Heart right ventricle (tissue), 16 donors: ENCODE data around the gene TFEB. TPM values are rescaled to one million over a fixed set of nuclear protein-coding genes. Genes with fewer than 3 reads are reported as not detected.

ENCODE experiments used
- ATAC-seq, 8 donors: fragments of 200-7000 bp; cut with Tn5 transposase; one replicate each; pipeline ENCODE4 v1.9.1; 2020; ENCODE audit warnings: mild to moderate bottlenecking in 8 of 8, moderate library complexity in 8 of 8, moderate number of reproducible peaks in 1 of 8
- DNase-seq, 2 donors: peaks; one replicate each; pipeline ENCODE4 v3.0.0-alpha.2; 2020
- H3K27ac ChIP-seq, 10 donors: fragments of 200-600 bp; sonication (generic) in 2 of 10; one replicate each; pipeline versions ENCODE4 v1.5.0 to v1.8.0; 2020 to 2022; ENCODE audit warnings: mild to moderate bottlenecking in 3 of 10
- H3K27me3 ChIP-seq, 7 donors: fragments of 200-600 bp; one replicate each; pipeline ENCODE4 v1.8.0; 2021 to 2022; ENCODE audit warnings: mild to moderate bottlenecking in 2 of 7
- H3K36me3 ChIP-seq, 9 donors: fragments of 200-600 bp; sonication (generic) in 1 of 9; one replicate each; pipeline versions ENCODE4 v1.5.0 to v1.8.0; 2020 to 2022; ENCODE audit warnings: mild to moderate bottlenecking in 2 of 9
- H3K4me1 ChIP-seq, 9 donors: fragments of 200-600 bp; sonication (generic) in 1 of 9; one replicate each; pipeline versions ENCODE4 v1.5.0 to v1.8.0; 2020 to 2022; ENCODE audit warnings: mild to moderate bottlenecking in 4 of 9
- H3K4me3 ChIP-seq, 10 donors: fragments of 200-600 bp; sonication (generic) in 2 of 10; one replicate each; pipeline versions ENCODE4 v1.5.0 to v1.8.0; 2020 to 2022; ENCODE audit warnings: mild to moderate bottlenecking in 7 of 10, moderate library complexity in 2 of 10
- H3K9me3 ChIP-seq, 11 donors: fragments of 200-600 bp in 10 of 11; sonication (generic) in 2 of 11; one replicate each; pipeline versions ENCODE4 v1.5.0 to v1.8.0; 2013 to 2022; ENCODE audit warnings: mild to moderate bottlenecking in 2 of 11, control low read depth in 1 of 11, moderate library complexity in 1 of 11
- CTCF ChIP-seq, 9 donors: fragments of 200-600 bp; sonication (generic) in 2 of 9; IDR thresholded peaks; one replicate each; pipeline versions ENCODE4 v1.5.0 to v1.8.0; 2021 to 2022; ENCODE audit warnings: antibody characterized with exemption in 9 of 9, mild to moderate bottlenecking in 5 of 9, moderate library complexity in 1 of 9
- WGBS, 2 donors: extraction: QIAGEN DNeasy Blood & Tissue Kit; methylation state at CpG; one replicate each; pipeline ENCODE4 v1.1.7; 2013; ENCODE audit warnings: inconsistent platforms in 1 of 2; 5-methylcytosine and 5-hydroxymethylcytosine counted together
- intact Hi-C, 10 donors: fragments of 100-400 bp; cut with DNase I; formaldehyde crosslinking; loops; one replicate each; pipeline versions ENCODE4 v1.11.1 to v1.14.2; 2022
- polyA plus RNA-seq, 2 donors: library from polyadenylated mRNA; stranded (reverse); fragments of 200-250 nt; gene quantifications; one replicate each; pipeline ENCODE4 v1.2.3, GENCODE V29; 2013
- total RNA-seq, 10 donors: library from RNA; stranded (reverse); fragmentation: NEBNext Ultra II Directional in 3 of 10; extraction: Animal tissue kit (Norgen Biotek cat#: 25700) in 3 of 10; gene quantifications; one replicate each; pipeline versions ENCODE4 v1.2.1 to v1.2.4, GENCODE V29; 2021 to 2023
- donor health status: Arrhythmogenic right ventricular cardiomyopathy.
- donor health status: ischemic (EF 13 %, LVEDD 7.1; RV severe dilation, severe dysfunction).
- donor health status: healthy with polysubstance abuse.
- donor health status: DM: no; HTN: yes; CAD: no.
- donor health status: DM: no; HTN: no; CAD: no.
- donor health status: ischemic (EF 25% LVEDD 6.9; RV normal size, moderate dysfunction).
- donor health status: ischemic (EF 25% LVEDD 5.7; RV mildly dilated, moderate dysfunction).
- donor health status: healthy.
- donor health status: DM: yes; HTN: yes; CAD: no.
- donor health status: Ischemic cardiomyopathy.
- donor health status: ischemic (EF 35%, LVEDD 5.7; RV mildly dilated, moderate dysfunction).
- donor health status: nonischemic (EF 11% LVEDD 7.7; RV severe dilation, severe dysfunction).
- donor health status: DM: yes; HTN: yes; CAD: no.
- donor health status: PGD.
- donor health status: ischemic (EF 29% LVEDD 5.4; RV normal size, mild dysfunction).
- donor health status: nonischemic (EF 23%, LVEDD 6.1; RV moderate dilation, normal function).

Gene TFEB
- total and polyA plus RNA-seq, 12 donors: 29.2 to 52.3 (median 39.6) TPM

- no peaks in the 10 kb centered on the region for H3K27me3 ChIP-seq
- ATAC-seq (no peak), DNase-seq (no peak)
- H3K36me3 ChIP-seq: no peaks in the 10 kb centered on the region
- intact Hi-C loops: no loop called here
- no peaks in the 10 kb centered on the region for H3K9me3 ChIP-seq
- H3K4me3 ChIP-seq: no peak overlapping the region
- TF ChIP-seq CTCF (IDR thresholded peaks at IDR 0.05): no peak
- WGBS, 2 donors: 55 to 56% methylated on average over 7 of the region's 7 CpGs
- peaks cover 33 to 99% (median 90%) of the 10 kb centered on the region in 9 donors for H3K4me1 ChIP-seq
- H3K27ac ChIP-seq: peak overlapping the region in 3 of 10 donors; percentile 11 to 64 (median 13)
Observed at GRCh38 chr6:41726876-41727275, 8.5 kb downstream of the TFEB start.

- DNase-seq (no peak), ATAC-seq (no peak)
- Histone ChIP-seq H3K9me3 (no peaks in the 10 kb centered on the region), H3K4me3 (no peak overlapping the region), H3K27me3 (no peaks in the 10 kb centered on the region), H3K4me1 (peaks cover 31 to 99% (median 88%) of the 10 kb centered on the region in 9 donors), H3K27ac (peak overlapping the region in 9 of 10 donors; percentile 57 to 90 (median 74)), H3K36me3 (no peaks in the 10 kb centered on the region)
- intact Hi-C loops: no loop called here
- WGBS, 2 donors: 56 to 65% methylated on average over 13 of the region's 13 CpGs
- TF ChIP-seq CTCF (IDR thresholded peaks at IDR 0.05): no peak
Observed at GRCh38 chr6:41724586-41725501, 10.6 kb downstream of the TFEB start.

- Histone ChIP-seq H3K27ac (peak overlapping the region in 9 of 10 donors; percentile 57 to 90 (median 74)), H3K4me1 (peaks cover 31 to 99% (median 87%) of the 10 kb centered on the region in 9 donors), H3K27me3 (no peaks in the 10 kb centered on the region), H3K4me3 (peak overlapping the region in 2 of 10 donors; percentile 15 to 31), H3K36me3 (no peaks in the 10 kb centered on the region), H3K9me3 (no peaks in the 10 kb centered on the region)
- WGBS, 2 donors: 32 to 34% methylated on average over 7 of the region's 7 CpGs
- peak in 1 of 8 donors; percentile 4 for ATAC-seq
- no peak for DNase-seq
- TF ChIP-seq CTCF (IDR thresholded peaks at IDR 0.05): no peak
- intact Hi-C loops: no loop called here
Observed at GRCh38 chr6:41724228-41724580, 11.2 kb downstream of the TFEB start.

- peak overlapping the region in 4 of 10 donors; percentile 0 to 31 (median 23) for H3K4me3 ChIP-seq
- intact Hi-C loops: no loop called here
- H3K36me3 ChIP-seq: no peaks in the 10 kb centered on the region
- WGBS, 2 donors: 36 to 44% methylated on average over 20 to 21 of the region's 21 CpGs
- H3K9me3 ChIP-seq: no peaks in the 10 kb centered on the region
- ATAC-seq: peak; percentile 80 to 92 (median 90)
- peak; percentile 78 to 83 for DNase-seq
- no peak for TF ChIP-seq CTCF (IDR thresholded peaks at IDR 0.05)
- no peaks in the 10 kb centered on the region for H3K27me3 ChIP-seq
- H3K4me1 ChIP-seq: peaks cover 27 to 99% (median 86%) of the 10 kb centered on the region in 9 donors
- peak overlapping the region; percentile 34 to 90 (median 72) for H3K27ac ChIP-seq
Observed at GRCh38 chr6:41723530-41724227, 11.7 kb downstream of the TFEB start.
